DMS53 (cell line): ENCODE results near the gene NPY5R.

Source experiments
- DNase-seq: peaks from one replicate; lab custom pipeline; 2025; lab: John Stamatoyannopoulos, UW

Gene NPY5R

DNA sequence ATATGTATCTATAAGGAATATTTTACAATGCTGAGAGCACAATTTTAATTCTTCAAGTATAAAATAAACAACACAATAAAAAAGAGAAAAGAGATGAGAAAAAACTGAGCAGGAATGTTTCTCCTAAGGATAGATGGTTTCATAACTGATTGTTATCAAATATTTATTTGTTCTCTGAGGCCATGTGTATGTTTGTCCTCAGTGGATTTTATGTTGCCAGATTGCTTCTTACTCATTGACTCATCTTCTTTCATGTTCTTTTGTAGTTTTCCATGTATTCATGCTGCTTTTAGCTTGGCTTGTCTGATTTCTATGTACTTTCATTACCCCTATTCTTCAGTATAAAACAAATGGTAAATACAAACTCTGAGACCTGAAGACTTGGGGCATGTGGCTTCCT lies 41.2 kb downstream of the NPY5R start:
- DNase-seq: no peak

DNA sequence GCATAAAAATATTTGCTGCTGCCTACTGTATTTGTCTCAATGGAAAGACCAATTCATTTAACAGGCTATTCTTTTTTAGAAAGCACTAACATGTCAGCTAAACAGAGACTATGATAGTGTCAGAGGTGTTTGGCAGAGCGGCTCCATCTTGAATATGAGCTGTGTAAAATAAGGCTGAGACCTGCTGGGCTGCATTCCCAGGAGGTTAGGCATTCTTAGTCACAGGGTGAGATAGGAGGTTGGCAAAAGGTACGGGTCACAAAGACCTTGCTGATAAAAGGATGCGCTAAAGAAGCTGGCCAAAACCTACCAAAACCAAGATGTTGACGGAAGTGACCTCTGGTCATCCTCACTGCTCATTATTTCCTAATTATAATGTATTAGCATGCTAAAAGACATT lies 41.8 kb downstream of the NPY5R start:
- no peak for DNase-seq

DNA sequence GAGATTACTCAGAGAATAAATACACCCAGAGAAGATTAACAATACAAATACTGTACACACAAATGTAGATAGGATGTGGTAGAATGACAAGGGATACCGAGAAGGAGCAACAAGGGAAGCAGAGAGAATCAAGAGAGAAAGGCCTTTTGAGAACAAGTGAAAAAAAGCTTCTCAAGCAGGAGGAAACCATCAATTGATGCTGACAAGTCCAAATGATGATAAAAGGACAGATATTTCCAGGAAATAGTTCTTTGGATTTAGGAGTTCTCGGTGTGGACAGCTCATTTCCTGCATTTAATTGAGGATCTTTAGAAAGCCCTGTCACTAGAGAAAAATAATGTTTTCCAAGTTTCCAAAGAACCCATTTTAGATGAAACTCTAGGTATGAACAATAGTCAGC lies 48.1 kb downstream of the NPY5R start:
- DNase-seq: no peak

DNA sequence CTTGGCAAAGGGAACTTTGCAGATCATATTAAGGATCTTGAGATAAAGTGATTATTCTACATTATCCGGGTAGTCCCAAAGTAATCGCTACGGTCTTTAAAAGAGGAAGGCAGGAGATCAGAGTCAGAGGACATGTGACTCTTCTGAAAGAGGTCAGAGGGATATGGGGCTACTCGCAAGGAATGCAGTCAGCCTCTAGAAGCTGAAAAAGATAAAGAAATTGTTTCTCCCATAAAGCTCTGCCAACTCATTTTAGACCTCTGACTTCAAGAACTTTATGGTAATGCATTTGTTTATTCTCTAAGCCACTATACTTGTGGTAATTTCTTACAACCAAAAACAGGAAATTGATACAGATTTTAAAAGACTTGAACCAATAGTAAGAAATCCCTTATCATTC lies 48.6 kb downstream of the NPY5R start:
- DNase-seq: no peak

DNA sequence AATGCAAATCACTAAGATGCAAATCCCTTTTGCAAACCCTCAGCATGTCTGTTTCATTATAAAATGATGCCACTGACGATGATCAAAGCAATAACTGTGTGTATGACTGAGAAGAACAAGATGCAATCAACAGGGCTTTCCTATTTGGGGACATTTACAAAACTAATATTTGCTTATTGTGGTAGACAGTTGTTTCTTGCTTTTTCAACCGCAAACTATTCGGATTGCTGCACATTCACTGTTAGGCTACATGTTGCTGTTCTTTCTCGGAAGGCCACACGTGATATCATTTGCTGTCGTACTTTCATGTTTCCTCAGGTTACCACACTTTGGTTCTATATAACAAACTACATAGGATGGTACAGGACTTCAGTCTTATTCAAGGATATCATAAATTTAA lies 49.8 kb downstream of the NPY5R start:
- no peak for DNase-seq

DNA sequence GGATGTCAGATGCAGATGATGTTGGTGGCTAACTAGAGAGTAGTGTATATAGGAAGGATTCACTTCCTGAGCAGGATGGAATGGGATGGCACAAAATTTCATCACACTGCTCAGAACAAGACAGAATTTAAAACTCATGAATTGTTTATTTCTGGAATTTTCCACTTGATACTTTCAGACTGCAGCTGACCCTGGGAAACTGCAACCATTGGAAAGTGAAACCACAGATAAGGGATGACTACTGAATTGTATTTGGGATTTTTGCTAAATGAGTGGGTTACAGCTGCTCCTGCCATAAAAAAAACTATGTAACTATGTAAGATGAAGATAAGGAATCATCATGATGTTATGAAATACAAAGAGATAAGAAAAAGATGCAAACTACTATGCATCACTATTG lies 51.4 kb downstream of the NPY5R start:
- DNase-seq: no peak

DNA sequence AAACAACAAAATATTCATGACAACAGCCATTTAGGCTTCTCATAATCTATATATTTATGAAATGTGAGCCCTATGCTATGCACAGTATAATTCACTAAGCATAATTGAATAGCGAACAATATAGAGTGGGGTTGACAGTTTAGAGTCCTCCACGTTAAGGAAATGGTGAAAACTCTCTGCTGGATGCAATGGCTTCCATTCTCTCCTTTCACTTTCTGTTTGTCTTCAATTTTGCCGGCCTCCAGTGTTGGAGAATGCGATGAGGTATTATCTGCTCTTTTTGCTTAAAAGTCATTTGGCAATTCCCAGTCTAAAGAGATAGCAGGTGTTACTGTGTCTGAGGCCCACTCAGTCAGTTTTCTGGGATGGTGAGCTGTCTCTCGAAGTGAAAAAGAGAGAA lies 52.1 kb downstream of the NPY5R start:
- peak; percentile 40 for DNase-seq

DNA sequence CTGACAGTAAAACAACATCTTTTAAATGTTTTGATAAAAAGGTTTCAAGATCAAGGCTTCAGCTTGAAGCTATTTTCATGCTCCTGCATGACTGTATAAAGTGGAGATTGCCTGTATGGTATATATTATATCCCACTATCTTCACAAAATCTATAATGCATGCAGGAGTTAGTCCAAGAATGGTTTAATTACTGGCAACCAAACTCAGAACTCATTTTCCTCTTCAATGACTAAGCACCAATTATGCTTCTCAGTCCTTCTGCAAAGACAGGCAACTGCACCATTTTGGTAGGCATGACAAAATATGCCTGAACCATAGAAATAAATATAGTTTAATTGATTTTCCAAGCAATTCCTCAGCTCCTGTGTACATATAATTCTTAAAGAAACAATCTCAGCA lies 54.5 kb downstream of the NPY5R start:
- no peak for DNase-seq

DNA sequence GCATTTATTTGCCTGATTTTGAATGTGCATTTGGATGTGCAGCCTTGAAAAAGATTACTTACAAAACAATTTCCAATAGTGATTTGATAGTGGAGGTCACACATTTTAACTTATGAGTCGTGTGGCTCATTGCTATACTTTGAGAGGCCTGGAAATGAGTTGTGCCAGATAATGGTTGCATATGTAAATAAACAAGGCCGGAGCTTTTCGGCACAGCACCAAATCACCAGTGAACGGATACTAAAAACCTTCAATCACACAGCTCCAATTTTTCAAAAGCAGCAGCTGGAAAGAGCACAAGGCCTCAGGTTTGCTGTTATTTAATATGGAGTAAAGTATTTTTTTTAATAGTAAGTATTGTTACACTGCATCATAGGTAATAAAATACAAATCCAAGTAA lies 57.2 kb downstream of the NPY5R start:
- no peak for DNase-seq
